Measurements from ENCODE around the gene TMEM178B.

Gene TMEM178B

GRCh38 chr7:141441837-141442627 is 368.2 kb downstream of the TMEM178B start:
- no peak for DNase-seq

DNA sequence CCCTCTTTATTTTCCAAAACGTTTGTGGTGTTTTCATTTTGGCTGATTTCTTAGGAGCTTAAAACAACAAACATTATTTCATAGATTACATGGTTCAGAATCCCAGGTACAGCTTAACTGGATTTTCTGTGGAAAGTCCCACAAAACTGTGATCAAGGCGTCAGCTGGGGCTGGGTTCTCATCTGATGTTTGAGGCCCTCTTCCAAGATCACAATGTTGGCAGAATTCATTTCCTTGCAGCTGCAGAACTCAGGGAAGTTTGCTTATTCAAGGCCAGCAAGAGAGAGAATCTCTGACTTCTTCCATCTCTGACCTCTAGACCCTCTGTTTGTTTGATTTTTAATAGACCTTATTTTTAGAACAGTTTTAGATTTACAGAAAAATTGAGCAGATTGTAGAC is 368.9 kb downstream of the TMEM178B start:
- DNase-seq = no peak

DNA sequence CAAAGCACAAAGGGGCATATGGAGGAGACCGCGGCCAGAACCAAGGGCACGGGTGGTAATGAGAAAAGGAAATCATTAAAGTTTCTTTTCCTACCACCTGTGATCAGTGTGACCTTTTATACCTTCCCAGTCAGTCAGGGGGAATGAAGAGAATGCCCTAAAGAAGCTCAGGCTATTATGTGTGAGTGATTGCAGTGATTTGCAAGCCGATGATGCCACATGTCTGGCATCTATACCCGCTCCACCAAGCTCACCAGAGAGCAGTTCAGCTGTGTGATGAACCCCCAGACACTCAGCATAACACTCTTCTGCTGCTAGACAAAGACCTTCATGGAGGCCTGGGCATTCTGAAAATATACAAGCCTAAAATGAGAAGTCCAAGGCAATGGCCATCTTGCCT is 371.1 kb downstream of the TMEM178B start:
- peak; percentile 24 for DNase-seq

DNA sequence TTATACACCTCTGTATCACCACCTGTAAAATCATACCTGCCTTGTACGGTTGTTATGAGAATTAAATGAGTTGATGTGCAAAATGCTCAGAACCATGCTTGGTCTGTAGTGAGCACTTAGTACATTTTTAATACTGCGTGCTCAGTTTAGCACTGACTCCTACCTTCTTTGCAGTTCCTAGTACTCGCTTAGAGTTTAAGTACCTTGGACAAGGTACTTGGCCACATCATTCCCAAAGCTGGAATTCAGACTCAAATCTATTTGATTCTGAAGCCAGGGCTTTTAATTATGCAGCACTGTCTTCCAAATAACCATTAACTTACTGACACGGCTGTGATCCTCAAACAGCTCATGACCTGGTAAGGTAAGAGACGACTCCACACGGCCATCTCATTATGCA is 377.4 kb downstream of the TMEM178B start:
- DNase-seq = no peak

DNA sequence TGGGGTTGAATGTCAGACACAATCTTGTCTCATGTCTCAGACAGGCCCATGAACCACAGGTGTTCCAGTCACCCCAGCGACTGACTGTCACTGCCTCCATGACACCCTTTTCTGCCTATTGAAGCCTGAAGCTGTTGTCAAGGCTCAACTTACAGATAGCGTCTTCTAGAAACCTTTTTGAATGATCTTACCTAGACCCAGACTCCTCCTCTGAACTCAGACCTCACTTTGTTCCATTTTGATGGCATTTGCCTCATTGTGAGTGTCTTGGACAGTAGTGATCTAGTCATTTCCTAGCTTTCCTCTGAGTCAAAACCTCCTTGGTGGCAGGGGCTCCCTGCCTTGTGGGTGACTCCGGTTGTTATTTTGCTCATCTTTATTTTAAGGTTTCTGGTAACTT is 379.0 kb downstream of the TMEM178B start:
- DNase-seq = no peak

DNA sequence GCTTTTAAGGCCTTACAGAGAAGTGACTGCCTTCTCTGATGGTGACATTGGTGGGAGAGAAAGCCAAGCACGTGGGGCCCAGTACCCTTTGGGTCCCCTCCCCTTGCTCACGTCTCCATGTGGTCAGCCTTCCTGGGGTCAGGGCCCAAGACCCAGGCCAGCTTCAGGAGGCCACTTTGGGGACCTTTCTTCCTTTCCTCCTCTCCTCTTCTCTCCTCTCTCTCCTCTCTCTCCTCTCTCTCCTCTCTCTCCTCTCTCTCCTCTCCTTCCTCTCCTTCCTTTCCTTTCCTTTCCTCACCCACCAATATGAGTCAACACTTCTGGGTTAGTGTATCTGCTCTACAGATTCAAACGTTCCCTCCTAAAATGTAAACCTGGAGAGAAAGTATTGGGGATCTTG is 380.5 kb downstream of the TMEM178B start:
- no peak for DNase-seq

DNA sequence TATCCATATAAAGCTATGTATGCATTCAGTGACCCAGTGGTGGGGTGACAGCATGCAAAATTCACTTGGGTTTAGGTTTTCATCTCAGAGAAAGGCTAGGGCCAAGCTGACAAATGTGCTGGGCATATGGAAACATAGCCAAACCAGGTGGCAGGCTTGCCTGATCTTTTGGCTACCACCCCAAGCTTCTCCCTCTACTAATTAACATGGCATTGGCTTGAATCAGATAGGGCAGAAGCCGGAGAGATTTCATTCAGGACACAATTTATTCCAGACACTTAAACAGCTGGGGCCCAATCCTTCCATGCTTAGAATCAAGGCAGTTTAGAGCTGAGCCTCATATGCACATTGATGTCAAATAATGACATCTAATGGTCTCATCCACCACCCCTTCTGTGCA is 381.9 kb downstream of the TMEM178B start:
- no peak for DNase-seq

GRCh38 chr7:141456298-141456697 is 382.4 kb downstream of the TMEM178B start:
- peak; percentile 38 for DNase-seq

- no peak for DNase-seq
Measured at GRCh38 chr7:141456711-141457110, 382.8 kb downstream of the TMEM178B start.

- no peak for DNase-seq
Measured at GRCh38 chr7:141460781-141461715, 387.2 kb downstream of the TMEM178B start.

DNA sequence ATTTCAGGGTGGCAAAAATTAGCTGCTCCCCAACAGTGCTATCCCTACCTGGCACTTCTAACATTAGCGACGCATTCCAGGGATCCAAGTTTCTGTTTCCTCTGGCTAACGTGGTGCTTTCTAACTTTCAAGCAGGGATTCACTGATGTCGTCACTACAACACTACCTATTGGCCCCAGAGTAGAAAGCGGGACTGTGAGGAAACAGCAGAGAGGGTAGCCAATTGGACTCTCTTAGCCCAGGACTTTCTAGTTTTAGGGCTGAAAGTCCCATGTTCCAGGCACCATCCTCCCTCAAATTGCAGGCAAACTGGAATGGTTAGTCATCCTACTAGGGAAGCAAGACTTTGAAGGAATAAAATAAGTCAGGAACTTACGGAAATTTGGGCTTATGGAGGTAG is 388.1 kb downstream of the TMEM178B start:
- DNase-seq = no peak

- no peak for DNase-seq
Measured at GRCh38 chr7:141462958-141463357, 389.1 kb downstream of the TMEM178B start.

GRCh38 chr7:141463986-141464385 is 390.1 kb downstream of the TMEM178B start:
- no peak for DNase-seq

GRCh38 chr7:141464551-141464950 is 390.7 kb downstream of the TMEM178B start:
- DNase-seq = no peak

GRCh38 chr7:141466151-141466904 is 392.5 kb downstream of the TMEM178B start:
- no peak for DNase-seq

GRCh38 chr7:141468341-141468740 is 394.5 kb downstream of the TMEM178B start:
- DNase-seq = no peak

DNA sequence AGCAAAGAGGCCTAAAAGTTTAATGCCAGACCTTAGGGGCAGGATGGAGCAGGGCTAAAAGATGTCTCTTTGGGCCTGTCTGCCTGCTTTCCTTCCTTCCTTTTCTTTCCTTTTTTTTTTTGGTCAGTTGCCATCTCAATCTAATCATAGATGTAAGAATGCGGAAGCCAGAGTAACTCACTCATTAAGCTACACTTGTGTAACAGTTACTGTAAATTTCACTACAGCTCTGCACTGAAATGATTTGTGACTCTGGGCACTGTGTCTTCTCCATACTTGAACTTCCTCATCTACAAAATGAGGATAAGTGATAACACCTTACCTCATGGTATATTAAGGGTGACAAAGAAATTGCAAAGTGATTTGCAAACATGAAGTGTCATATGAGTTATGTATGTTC is 401.8 kb downstream of the TMEM178B start:
- DNase-seq = no peak

- peak; percentile 22 for DNase-seq
Measured at GRCh38 chr7:141477865-141478264, 404.0 kb downstream of the TMEM178B start.

DNA sequence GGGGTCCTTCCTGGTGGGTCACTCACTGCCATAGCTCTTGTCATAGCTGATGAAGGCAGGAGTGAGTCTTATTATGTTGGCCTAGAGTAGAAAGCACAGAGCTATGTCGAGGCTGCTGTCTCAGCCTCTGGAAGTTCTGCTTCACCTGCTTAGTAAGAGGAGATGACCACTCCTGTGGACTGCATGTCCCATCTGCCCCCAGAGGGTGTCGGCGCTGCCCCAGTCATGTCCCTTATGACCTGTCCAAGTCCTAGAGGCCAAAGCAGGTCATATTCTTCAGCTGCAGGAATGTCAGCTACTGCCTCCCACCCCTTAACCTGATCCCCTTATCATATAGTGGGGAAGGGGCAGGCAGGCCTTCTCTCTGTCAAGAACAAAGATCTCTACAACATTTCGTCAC is 405.0 kb downstream of the TMEM178B start:
- DNase-seq = no peak

GRCh38 chr7:141480953-141481352 is 407.1 kb downstream of the TMEM178B start:
- no peak for DNase-seq

DNA sequence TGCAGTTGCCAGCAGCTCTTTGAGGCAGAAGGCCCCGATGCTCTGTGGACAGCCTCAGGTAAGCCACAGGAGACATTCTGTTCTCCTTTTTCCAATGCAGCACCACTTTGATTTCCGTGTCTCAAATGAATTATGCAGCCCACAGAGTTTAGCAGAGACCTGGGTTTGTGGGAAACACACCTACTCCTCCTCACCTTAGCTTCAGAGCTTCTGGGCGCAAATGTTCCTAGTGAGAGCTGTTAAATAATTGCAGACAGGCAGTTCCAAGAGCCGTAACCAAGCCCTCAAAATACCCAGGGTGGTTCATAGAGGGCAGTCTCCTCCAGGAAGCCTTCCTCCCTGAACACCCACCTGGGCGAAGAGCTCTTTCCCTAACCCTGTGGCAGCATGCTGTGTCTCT is 408.1 kb downstream of the TMEM178B start:
- no peak for DNase-seq

GRCh38 chr7:141483044-141483443 is 409.2 kb downstream of the TMEM178B start:
- peak; percentile 17 for DNase-seq

DNA sequence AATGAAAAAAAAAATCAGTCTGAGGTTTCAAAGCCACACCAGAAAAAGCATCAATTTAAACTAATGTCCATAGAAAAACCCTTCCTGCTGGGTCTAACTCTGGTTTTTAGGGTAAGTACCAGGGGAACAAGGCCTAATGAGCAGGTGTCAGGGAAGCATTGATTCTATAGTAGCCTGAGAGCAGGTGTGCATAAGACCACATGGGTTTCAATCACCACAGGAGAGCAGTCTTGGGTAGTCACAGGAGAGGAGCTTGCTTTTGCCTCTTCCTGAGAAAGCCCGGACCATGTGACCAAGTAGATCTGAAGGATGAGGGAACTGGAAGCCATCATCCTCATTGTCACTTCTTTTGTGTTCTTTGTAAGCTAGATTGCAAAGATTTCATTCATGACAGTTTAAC is 411.0 kb downstream of the TMEM178B start:
- no peak for DNase-seq
